Kidney capillary endothelial cell (primary cell): ENCODE results near the gene SPECC1L.
A peak's percentile ranks its signal among the peaks of the same experiment; 100 is the strongest.

Experiments used
- DNase-seq: peaks from one replicate; pipeline ENCODE4 v3.0.0-alpha.2; 2018; ENCODE audit warnings: low spot score

The SPECC1L gene

DNA sequence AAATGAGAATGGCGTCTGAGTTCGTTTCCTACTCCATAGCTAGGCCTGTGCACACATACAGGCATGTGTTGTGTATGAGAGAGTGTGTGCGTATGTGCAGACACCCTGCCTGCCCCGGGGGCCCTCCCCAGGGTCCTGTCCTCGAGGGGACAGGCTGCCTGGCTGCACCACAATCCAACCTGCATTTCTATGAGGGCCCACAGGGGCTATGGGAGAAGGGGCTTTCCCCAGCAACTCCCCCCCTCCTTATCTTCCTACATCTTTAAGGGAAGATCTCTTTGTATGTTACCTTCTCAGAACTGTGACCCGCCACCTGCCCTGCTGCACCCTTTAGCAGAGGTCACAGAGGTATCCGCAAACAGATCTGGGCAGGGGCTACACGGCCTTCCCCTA, 171.7 kb downstream of the SPECC1L start:
- no peak for DNase-seq

DNA sequence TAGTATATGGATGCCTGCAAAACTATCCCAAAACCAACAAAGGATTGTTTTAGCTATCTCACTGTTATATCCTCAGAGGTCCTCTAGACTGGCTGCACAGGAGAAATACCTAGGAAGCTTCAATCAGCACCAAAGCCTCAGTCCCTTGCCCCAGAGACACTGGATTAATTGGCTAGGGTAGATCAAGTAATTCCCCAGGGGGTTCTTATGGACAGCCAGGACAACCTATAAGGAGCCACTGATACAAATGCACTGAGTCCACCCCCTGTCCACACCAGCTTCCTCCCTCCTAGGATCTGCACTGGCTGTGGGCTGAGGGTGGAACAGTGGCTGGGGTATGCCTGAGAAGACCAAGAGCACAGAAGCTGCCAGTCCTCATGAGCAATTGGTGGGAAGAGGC, 173.0 kb downstream of the SPECC1L start:
- DNase-seq: no peak

DNA sequence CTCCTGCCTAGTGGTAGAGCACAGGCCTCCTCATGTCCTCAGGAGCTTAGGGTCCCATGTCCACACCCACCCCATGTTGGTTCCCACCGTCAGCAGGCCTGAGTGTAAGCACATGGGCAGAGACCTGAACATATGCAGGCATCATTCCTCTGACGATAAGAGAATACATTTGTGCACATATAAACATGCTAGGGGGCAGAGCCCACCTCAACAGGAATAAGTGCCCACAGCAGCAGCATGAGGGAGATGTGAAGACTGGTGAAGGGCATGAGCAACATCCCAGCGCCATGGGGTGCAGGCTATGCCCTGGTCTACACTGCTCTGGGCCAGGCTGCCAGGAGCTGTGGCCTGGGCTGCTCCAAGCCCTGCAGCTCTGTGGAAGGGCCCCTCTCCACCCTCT, 173.6 kb downstream of the SPECC1L start:
- no peak for DNase-seq

DNA sequence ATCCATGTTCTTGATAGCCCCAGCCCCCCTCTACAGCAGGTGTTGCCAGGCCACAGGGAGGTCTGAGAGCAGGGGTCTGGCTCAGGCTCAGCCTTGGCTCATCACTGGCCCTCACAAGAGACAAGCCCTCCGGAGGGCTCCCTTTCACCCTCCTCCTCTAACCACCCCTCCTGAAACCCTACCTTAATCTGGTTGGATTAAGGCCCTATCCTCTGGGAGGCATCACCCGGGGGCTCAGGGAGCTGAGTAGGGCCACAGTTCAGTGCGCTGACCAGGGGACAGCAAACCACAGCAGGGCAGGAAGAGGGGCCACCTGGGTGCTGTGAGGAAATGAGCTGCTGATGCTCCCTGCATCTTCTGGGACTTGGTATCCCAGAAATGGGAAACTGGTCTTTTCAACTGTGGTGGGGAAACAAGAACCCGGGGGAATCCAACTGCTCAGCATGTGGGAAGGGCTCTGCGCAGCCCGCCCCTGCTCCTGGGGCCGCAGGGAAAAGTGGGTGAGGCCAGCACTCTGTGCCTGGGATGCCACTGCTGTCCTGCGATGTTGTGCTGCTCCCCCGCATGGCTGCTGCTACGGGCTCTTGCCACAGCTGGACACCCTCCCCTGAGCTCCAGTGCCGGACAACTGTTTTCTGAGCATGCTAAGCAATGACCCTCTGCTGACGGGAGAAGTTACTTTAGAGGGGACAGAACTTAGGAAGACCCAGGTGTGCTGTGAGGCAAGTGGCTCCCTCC, 174.3 kb downstream of the SPECC1L start:
- DNase-seq: no peak

DNA sequence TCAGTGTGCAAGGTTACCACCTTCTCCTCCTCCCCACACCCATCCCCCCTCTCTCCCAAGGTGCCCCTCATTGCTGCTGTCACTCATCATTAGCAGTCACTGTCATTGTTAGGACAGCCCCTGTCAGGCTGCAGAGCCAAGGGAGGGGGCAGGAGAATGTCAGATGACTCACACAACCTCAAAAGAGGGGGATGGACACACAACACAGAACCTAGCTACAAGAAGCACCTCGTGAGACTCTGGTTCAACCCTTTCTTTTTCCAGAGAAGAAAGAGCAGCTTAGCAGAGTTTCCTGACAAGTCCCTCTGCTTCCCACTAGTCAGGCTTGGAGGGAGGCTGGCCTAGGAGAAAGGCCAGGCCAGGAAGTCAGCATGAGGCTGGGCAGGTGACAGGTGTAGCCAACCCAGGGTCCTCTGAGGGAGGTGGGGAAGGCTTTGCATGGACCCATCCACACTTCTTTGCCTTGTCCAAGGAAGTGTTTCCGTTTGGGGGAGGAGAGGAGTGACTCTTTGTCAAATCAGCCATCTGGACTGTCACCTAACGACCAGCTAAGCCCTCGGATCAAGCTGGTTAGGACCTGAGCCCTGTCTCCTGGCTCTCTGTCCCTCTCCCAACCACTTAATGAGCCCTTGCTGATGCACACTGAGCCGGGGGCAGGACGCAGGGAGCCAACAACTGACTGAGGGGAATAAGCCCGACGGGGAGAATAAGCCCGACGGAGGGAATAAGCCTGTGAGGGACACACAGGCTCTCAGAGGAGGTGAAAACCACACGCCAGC, 175.0 kb downstream of the SPECC1L start:
- no peak for DNase-seq

DNA sequence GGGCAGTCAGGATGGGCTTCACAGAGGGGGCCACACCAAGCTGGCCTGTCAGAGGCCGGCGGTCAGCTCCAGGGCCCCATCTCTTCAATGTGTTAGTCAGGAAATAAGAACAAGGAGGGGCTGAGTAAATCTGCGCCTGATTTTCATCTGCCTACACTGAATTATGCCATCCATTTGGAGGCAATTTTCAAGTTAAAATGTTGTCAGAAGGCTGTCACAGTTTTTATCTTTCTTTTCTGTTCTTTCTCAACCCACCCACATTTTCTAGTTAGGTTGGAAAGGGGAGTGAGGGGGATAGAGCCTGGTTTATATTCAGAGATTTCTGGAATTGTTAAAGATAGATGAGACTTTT, 175.6 kb downstream of the SPECC1L start:
- DNase-seq: no peak

DNA sequence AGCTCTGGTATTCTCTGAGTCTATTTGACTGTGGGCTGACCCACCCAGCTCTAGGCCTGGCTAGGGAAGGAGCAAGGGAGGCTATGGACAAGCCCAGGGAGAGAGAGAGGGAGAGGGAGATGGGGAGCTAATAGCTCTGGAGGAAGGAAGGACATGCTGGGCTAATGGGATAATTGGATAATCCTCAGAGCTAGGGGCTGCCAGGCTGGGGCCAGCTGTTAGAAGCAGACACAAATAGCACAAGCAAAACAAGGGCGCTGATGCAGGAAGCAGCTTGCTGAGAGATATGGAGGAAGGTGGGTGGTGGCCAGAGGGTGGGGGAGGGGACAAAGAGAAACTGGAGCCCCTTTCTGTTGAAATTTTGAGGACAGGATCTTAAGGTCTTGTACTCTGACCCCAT, 180.0 kb downstream of the SPECC1L start:
- no peak for DNase-seq

DNA sequence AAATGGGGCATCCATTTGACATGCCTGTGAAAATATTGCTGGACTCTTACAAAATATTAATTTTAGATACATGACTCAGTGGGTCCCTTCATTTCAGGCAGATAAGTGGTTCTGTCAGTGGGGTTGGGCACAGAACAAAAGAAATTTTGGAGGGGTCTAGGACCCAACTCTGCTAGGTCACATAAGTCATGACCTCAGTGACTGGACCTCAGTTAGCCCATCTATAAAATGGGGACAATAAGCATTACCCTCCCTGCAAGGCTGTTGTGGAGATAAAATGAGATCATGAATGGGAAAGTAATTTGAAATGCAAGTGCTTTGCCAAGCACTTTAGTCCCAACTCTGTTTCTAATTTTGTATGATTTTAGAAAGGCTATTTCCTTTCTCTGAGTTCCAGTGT, 180.5 kb downstream of the SPECC1L start:
- DNase-seq: no peak

DNA sequence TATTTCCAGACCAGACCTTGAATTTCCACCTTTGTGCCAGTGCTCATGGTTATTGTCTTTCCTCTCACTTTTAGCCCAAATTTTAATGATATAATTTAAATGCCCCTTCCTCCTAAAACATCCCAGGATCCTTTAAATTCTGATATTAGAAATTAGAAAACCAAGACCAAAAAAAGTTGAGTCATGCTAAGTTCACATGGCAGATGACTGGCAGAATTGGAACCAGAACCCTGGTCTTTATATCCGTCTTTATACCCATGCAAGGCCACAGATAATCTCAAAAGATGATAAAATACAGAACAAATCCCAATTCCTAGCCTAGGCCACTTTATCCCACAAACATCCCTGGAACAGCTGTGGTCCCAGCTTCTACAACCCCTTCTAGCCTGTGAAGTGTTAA, 183.2 kb downstream of the SPECC1L start:
- DNase-seq: no peak

DNA sequence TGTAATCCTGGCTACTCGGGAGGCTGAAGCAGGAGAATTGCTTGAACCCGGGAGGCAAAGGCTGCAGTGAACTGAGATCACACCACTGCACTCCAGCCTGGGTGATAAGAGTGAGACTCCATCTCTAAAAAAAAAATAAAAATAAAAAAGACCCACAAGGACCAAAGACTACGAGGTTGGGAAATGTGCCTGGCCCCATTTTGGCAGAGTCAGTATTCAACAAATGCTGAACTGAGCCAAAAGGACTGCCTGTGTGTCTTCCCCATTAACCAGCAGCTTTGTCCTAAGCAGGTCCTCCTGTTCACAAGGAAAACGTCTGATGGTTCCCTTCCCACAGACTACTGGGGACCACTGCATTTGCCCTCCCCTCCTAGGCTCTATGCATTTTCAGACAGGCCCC, 184.4 kb downstream of the SPECC1L start:
- DNase-seq: no peak

DNA sequence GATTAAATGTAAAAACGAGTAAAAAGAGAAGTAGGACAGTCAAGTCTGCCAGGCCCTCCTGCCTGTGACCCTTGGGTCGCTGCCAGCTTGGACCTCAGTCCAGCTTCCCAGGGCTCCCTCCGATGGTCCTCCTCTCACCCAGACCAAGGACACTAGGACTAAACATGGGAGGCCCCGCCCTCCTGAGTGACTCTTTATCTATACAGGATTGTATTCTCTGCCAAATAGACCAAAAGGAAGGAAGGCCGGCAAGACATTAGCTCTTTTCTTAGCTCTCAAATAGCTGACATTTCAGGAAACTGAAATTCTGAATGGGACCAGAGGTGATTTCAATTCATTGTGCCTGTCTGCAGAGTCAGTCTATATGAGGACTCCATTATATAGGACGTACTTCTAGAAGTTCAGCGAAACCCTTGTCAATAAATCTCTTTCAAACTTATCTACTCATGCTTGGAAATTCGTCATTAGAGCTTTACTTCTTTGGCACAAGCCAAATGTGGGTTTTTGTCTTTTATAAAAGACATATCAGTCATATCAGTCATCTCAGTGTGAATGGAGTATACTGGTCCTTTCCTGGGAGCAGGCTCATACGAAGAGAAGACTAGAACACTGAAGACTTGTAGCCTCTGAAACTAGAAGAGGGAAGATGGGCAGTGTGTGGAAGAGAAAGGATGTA, 185.3 kb downstream of the SPECC1L start:
- DNase-seq: no peak

DNA sequence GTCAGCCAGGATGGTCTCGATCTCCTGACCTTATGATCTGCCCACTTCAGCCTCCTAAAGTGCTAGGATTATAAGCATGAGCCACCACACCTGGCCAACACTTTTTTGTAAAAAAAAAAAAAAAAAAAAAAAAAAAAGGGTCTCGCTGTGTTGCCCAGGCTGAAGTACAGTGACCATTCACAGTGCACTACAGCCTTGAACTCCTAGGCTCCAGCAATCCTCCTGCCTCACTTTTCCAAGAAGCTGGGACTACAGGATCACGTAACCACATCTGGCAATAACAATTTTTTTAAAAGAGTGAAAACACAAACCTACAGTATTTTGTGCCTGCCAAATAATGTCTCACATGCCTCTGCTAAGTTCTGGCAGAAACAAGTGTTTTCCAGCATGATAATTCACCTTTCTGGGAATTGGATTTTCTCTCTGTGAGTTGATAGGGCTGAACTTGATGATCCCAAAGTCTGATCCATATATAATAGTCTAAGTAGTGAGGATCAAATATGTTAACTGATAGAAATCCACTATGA, 187.3 kb downstream of the SPECC1L start:
- no peak for DNase-seq

DNA sequence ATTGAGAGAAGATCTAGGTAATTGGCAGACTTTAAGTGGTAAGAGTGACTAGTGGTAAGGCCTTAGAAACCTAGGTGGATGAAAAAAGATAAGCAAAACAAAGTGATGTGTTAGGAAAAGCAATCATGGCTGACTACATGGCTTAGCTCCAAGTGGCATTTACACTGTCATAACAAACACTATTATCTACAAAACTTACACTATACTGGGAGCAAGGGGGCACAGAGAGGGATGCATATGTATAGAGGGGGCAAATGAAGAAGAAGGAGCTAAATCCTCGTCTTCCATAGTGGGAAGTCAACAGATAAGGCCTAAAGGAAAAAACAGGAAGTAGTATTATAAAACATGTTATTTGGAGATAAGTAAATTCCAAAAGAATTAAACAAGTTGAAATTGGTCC, 189.3 kb downstream of the SPECC1L start:
- no peak for DNase-seq

DNA sequence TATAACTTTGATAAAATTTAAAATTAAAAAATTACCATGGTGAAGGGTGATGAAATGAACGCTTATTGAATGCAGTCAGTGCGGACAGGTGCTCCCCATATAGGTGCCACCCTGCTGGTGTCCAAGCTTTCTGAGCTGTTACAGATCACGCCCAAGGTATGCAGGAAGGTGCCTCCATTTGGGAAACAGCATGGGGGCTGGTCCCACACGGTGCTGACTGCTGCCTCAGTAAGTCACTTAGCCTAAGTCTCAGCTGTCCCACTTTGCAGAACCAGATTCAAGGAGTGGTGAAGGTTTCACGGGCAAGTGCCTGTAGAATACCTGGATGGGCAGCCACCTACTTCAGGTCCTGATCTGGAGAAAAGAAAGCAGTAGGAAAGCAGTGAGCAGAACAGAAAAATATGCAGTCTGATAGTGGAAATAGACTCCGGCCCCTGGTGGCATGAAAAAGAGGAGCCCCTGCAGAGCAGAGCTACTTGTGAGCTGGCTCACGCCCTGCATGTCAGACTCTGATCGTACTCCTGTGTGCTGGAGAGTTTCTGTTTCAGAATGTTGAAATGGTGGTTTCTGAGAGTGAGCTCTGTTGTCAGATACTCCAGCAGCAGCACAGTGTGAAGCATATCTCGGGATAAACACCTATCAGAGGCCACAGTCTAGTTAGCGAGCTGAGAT, 189.9 kb downstream of the SPECC1L start:
- no peak for DNase-seq

DNA sequence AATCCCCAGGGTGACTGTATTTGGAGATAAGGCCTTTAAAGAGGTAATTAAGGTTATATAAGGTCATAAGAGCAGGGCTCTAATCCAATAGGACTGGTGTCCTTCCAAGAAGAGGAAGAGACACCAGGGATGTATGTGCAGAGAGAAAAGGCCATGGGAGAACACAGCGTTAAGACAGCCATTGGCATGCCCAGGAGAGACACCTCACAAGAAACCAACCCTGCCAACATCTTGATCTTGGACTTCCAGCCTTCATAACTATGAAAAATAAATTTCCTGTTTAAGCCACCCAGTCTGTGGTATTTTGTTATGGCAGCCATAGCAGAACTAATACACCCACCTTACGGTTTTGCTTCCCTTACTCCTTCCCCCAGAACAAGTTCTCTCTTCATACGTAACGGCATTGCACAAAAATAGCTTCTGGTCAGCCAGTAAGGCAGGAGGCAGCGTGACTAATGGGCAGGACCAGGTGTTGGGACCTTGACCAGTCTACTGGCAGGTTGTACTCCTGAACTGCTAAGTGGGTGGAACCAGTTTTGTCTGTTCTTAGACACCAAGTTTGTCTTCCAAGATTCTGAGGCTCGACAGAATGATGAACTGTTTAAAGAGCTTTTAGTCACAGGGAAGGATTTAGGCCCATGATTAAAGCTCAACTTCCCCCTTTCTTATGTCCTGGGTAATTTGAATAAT, 192.6 kb downstream of the SPECC1L start:
- DNase-seq: no peak

DNA sequence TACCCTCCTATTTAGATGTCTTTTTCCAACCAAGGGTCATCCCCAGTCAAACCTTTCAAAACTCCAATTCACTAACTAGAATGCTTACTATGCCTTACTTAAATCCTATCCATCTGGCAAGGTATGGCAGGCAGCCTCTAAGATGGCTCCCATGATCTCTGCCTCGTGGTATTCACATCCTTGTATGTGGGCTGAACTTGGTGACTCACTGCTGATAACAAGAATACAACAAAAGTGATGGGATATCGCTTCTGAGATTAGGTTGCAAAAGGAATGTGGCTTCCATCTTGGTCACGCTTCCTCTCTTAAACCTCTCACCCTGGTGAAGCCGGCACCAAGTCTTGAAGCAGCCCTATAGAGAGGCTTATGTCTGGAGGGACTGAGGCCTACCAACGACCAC, 194.9 kb downstream of the SPECC1L start:
- peak; percentile 40 for DNase-seq

DNA sequence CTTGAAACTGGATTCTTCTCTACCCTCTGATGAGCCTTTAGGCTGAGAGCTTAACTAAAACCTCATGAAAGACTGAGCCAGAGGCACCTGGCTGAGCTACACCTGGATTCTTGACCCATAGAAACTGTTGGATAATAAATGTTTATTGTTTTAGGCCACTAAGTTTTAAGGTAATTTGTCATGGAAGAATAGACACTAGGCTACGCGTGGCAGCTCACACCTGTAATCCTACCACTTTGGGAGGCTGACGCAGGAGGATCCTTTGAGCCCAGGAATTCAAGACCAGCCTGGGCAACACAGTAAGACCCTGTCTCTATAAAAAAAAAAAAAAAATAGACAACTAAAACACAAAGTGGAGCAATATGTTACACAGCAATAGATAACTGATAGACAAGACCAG, 195.3 kb downstream of the SPECC1L start:
- no peak for DNase-seq

DNA sequence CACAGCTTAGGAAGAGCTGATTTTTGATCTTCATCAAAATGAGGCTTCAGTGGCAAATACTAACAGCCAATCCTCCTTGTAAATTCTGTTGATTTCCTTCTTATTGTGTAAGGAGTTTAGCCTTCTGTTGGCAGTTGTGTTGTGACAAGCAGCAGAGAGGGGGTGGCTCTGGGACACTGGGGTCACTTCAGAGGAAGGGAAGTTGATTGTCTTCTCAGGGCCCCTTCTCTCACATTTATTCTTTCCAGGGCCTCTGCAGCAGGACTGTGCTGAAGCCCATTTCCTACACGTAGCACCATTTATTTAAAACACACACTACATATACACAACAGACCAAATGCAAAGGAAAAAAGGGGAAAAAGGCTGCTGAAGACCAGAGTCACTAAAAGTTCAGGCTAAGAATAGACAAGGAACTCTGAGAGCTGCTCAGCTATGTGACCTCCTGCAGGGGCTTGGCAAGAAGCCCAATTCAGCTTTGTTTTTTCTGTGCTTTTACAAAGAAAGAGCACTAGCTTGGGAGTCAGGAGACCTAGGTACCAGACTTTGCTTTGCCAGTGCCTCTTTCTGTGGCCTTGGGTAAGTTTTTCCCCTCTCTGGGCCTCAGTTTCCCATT, 196.2 kb downstream of the SPECC1L start:
- peak; percentile 63 for DNase-seq

DNA sequence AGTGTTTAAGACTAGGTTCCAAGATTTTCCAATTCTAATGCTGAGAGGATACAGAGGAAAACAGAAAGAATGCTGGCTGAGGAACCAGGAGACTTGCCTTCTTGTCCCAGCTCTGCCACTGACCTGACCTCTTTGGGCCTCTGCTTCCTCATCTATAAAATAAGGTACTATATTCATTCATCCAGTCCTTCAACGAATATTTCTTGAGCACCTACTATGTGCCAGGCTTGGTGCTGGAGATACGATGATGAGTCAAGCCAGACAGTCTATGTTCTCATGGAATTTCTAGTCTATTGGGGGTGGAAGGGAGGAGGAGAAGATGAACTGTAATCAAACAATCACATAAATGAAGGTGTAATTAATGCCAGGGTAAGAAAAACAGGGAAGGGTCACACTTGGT, 196.7 kb downstream of the SPECC1L start:
- DNase-seq: no peak
